ENCODE results near the gene EOMES. TPM values are rescaled to one million over a fixed set of nuclear protein-coding genes. Genes with fewer than 3 reads are reported as not detected.

Gene EOMES
- total and polyA plus RNA-seq, 2 experiments from 2014 or later, result 0.10 TPM

GRCh38 chr3:27718459-27718858 is 3.7 kb downstream of the EOMES start:
- no peak for TF ChIP-seq CREB1 (CRISPR knock-in tag; IDR thresholded peaks at IDR 0.05; ENCODE audit: low read depth)
- no peak for TF ChIP-seq ZNF462 (CRISPR knock-in tag; IDR thresholded peaks at IDR 0.05)
- no peak for TF ChIP-seq ZNF114 (CRISPR knock-in tag; IDR thresholded peaks at IDR 0.05)
- peak; percentile 65 for TF ChIP-seq EZH2 (IDR thresholded peaks at IDR 0.05; ENCODE audit: low read depth, unreplicated experiment)
- TF ChIP-seq CTCF (conservative IDR thresholded peaks at IDR 0.05; ENCODE audit: low read depth in 2 of 2), result no peak
- no peak for TF ChIP-seq NANOG (IDR thresholded peaks at IDR 0.05; ENCODE audit: borderline replicate concordance)
- no peak for TF ChIP-seq ETS1 (IDR thresholded peaks at IDR 0.05)
- H2AFZ ChIP-seq, result no peak overlapping the region
- H4K20me1 ChIP-seq (replicated peaks; ENCODE audit: insufficient read depth), result peaks cover 15% of the 10 kb centered on the region; the same call in 1 of the 2 replicates
- H3K79me2 ChIP-seq (replicated peaks; ENCODE audit: insufficient read depth), result no peaks in the 10 kb centered on the region
- no peaks in the 10 kb centered on the region for H3K9me2 ChIP-seq (ENCODE audit: insufficient read depth)
- no peaks in the 10 kb centered on the region; the same call in 1 of the 3 replicates for H3K9me3 Mint-ChIP-seq
- DNase-seq (ENCODE audit: low spot score), result peak; percentile 15
- no peak overlapping the region for H3K27ac ChIP-seq (ENCODE audit: low read depth)
- no peak for ATAC-seq
- H3K4me3 ChIP-seq, result no peak overlapping the region
- H3K27me3 ChIP-seq (ENCODE audit: insufficient read depth), result peaks cover 100% of the 10 kb centered on the region
- H3K4me2 ChIP-seq, result peak overlapping the region; percentile 90
- H3K27ac Mint-ChIP-seq, result no peak overlapping the region
- H3K4me3 Mint-ChIP-seq, result no peak overlapping the region
- peaks cover 78% of the 10 kb centered on the region for H3K4me1 Mint-ChIP-seq
- H3F3A ChIP-seq (replicated peaks; ENCODE audit: low read depth), result peaks cover 45% of the 10 kb centered on the region
- H3K36me3 ChIP-seq (ENCODE audit: insufficient read depth), result no peaks in the 10 kb centered on the region
- H3K27me3 Mint-ChIP-seq (ENCODE audit: insufficient read depth, low read depth, poor library complexity), result peaks cover 95% of the 10 kb centered on the region
- H3K36me3 Mint-ChIP-seq (ENCODE audit: low read depth), result no peaks in the 10 kb centered on the region
- H3K4me1 ChIP-seq (ENCODE audit: insufficient read depth), result peaks cover 86% of the 10 kb centered on the region
